WTC11 (cell line): Measurements from ENCODE around the gene CEP57.

Experiments used
- CREB1 ChIP-seq: sonication (generic); formaldehyde crosslinking; IDR thresholded peaks from 2 replicates; pipeline ENCODE4 v1.8.0; 2023; ENCODE audit warnings: mild to moderate bottlenecking, missing genetic modification reagents
- JAZF1 ChIP-seq: fragments of 250-450 bp; sonication (Bioruptor Pico); IDR thresholded peaks from 2 replicates; pipeline ENCODE4 v1.9.0; 2021; ENCODE audit warnings: moderate library complexity, mild to moderate bottlenecking, inconsistent platforms
- JUN ChIP-seq: sonication (generic); formaldehyde crosslinking; IDR thresholded peaks from 2 replicates; pipeline ENCODE4 v1.8.0; 2023; ENCODE audit warnings: mild to moderate bottlenecking, missing genetic modification reagents
- KAT7 ChIP-seq: sonication (generic); formaldehyde crosslinking; IDR thresholded peaks from 2 replicates; pipeline ENCODE4 v1.8.1; 2023; ENCODE audit warnings: missing genetic modification reagents, mild to moderate bottlenecking, borderline replicate concordance
- RELA ChIP-seq: sonication (generic); formaldehyde crosslinking; IDR thresholded peaks from 2 replicates; pipeline ENCODE4 v1.8.1; 2022; ENCODE audit warnings: missing genetic modification reagents, mild to moderate bottlenecking, borderline replicate concordance
- SOX15 ChIP-seq: fragments of 250-450 bp; sonication (Bioruptor Pico); IDR thresholded peaks from 2 replicates; pipeline ENCODE4 v1.9.0; 2021; ENCODE audit warnings: mild to moderate bottlenecking
- SP1 ChIP-seq: sonication (generic); formaldehyde crosslinking; conservative IDR thresholded peaks from 2 replicates; pipeline ENCODE4 v1.8.1; 2022; ENCODE audit warnings: missing genetic modification reagents
- ZNF416 ChIP-seq: fragments of 250-450 bp; sonication (Bioruptor Pico); IDR thresholded peaks from 2 replicates; pipeline ENCODE4 v1.9.0; 2021; ENCODE audit warnings: mild to moderate bottlenecking, inconsistent platforms
- TF ChIP-seq, protein P1 (sequence below): fragments of 200-600 bp; IDR thresholded peaks from 2 replicates; pipeline ENCODE4 v1.8.0; 2022; ENCODE audit warnings: antibody characterized with exemption
- TF ChIP-seq, protein P2 (sequence below): sonication (generic); formaldehyde crosslinking; IDR thresholded peaks from 2 replicates; pipeline ENCODE4 v1.8.0; 2022; ENCODE audit warnings: mild to moderate bottlenecking, missing genetic modification reagents
- TF ChIP-seq, protein P3 (sequence below): sonication (generic); formaldehyde crosslinking; IDR thresholded peaks from 2 replicates; pipeline ENCODE4 v1.8.0; 2022; ENCODE audit warnings: mild to moderate bottlenecking, missing genetic modification reagents

DNA sequence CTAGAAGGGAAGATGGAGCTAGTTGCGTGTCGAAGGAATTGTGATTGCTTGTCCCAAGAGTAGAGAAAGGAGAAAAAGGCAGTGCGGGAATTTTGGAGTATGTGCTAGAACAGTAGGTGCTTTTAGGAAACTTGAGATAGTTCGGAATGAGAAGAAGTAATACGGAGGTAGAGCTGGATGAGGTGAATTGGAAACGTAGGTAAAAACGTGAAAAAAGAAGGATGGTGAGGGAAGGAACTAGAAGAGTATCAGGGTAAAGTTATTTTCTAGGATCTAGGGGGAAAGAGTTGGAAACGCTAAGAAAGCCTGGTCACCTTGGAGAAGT lies 1.4 kb downstream of the CEP57 start:
- TF ChIP-seq, protein P1, sequence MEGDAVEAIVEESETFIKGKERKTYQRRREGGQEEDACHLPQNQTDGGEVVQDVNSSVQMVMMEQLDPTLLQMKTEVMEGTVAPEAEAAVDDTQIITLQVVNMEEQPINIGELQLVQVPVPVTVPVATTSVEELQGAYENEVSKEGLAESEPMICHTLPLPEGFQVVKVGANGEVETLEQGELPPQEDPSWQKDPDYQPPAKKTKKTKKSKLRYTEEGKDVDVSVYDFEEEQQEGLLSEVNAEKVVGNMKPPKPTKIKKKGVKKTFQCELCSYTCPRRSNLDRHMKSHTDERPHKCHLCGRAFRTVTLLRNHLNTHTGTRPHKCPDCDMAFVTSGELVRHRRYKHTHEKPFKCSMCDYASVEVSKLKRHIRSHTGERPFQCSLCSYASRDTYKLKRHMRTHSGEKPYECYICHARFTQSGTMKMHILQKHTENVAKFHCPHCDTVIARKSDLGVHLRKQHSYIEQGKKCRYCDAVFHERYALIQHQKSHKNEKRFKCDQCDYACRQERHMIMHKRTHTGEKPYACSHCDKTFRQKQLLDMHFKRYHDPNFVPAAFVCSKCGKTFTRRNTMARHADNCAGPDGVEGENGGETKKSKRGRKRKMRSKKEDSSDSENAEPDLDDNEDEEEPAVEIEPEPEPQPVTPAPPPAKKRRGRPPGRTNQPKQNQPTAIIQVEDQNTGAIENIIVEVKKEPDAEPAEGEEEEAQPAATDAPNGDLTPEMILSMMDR: no peak
- TF ChIP-seq RELA (CRISPR knock-in tag) (no peak), JUN (CRISPR knock-in tag) (no peak), CREB1 (CRISPR knock-in tag) (no peak), SOX15 (CRISPR knock-in tag) (no peak), JAZF1 (CRISPR knock-in tag) (no peak), SP1 (CRISPR knock-in tag) (no peak), ZNF416 (CRISPR knock-in tag) (no peak), KAT7 (CRISPR knock-in tag) (no peak)
- TF ChIP-seq, protein P2, sequence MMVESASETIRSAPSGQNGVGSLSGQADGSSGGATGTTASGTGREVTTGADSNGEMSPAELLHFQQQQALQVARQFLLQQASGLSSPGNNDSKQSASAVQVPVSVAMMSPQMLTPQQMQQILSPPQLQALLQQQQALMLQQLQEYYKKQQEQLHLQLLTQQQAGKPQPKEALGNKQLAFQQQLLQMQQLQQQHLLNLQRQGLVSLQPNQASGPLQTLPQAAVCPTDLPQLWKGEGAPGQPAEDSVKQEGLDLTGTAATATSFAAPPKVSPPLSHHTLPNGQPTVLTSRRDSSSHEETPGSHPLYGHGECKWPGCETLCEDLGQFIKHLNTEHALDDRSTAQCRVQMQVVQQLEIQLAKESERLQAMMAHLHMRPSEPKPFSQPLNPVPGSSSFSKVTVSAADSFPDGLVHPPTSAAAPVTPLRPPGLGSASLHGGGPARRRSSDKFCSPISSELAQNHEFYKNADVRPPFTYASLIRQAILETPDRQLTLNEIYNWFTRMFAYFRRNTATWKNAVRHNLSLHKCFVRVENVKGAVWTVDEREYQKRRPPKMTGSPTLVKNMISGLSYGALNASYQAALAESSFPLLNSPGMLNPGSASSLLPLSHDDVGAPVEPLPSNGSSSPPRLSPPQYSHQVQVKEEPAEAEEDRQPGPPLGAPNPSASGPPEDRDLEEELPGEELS (CRISPR knock-in tag): no peak
- TF ChIP-seq, protein P3, sequence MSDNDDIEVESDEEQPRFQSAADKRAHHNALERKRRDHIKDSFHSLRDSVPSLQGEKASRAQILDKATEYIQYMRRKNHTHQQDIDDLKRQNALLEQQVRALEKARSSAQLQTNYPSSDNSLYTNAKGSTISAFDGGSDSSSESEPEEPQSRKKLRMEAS (CRISPR knock-in tag): no peak
